Skeletal muscle tissue (tissue), 4 donors: Measurements from ENCODE around the gene ZNF746. TPM values are rescaled to one million over a fixed set of nuclear protein-coding genes. Genes with fewer than 3 reads are reported as not detected.

Source experiments
- H3K27ac ChIP-seq: one replicate; pipeline ENCODE4 v1.7.0; 2013; ENCODE audit warnings: mild to moderate bottlenecking, low read depth, low read length, inconsistent platforms
- H3K27me3 ChIP-seq, 3 donors: one replicate each; pipeline ENCODE4 v1.7.0; 2013; ENCODE audit warnings: low read length in 3 of 3; ENCODE audit not compliant: control insufficient read depth in 3 of 3, insufficient read depth in 3 of 3
- H3K36me3 ChIP-seq, 3 donors: one replicate each; pipeline ENCODE4 v1.7.0; 2013; ENCODE audit warnings: low read length in 3 of 3; ENCODE audit not compliant: control insufficient read depth in 3 of 3, insufficient read depth in 3 of 3
- H3K4me1 ChIP-seq, 3 donors: one replicate each; pipeline ENCODE4 v1.7.0; 2013; ENCODE audit warnings: low read length in 3 of 3, mild to moderate bottlenecking in 3 of 3; ENCODE audit not compliant: control insufficient read depth in 3 of 3, insufficient read depth in 3 of 3
- H3K4me3 ChIP-seq, 3 donors: one replicate each; pipeline ENCODE4 v1.7.0; 2013; ENCODE audit warnings: low read length in 3 of 3
- H3K9ac ChIP-seq, 3 donors: one replicate each; pipeline ENCODE4 v1.7.0; 2013; ENCODE audit warnings: low read length in 3 of 3, mild to moderate bottlenecking in 3 of 3, moderate library complexity in 2 of 3, low read depth in 1 of 3
- H3K9me3 ChIP-seq, 3 donors: one replicate each; pipeline ENCODE4 v1.7.0; 2013; ENCODE audit warnings: low read length in 3 of 3; ENCODE audit not compliant: control insufficient read depth in 3 of 3
- total RNA-seq: library from RNA; depleted of rRNA; stranded (reverse); fragments of >200 nt; gene quantifications from one replicate; pipeline ENCODE4 v1.2.3, GENCODE V29; 2014
- donor health status: Osteomylitis.

ZNF746 gene
- total RNA-seq, 1 donor from 2014 or later, result 12.0 TPM

DNA sequence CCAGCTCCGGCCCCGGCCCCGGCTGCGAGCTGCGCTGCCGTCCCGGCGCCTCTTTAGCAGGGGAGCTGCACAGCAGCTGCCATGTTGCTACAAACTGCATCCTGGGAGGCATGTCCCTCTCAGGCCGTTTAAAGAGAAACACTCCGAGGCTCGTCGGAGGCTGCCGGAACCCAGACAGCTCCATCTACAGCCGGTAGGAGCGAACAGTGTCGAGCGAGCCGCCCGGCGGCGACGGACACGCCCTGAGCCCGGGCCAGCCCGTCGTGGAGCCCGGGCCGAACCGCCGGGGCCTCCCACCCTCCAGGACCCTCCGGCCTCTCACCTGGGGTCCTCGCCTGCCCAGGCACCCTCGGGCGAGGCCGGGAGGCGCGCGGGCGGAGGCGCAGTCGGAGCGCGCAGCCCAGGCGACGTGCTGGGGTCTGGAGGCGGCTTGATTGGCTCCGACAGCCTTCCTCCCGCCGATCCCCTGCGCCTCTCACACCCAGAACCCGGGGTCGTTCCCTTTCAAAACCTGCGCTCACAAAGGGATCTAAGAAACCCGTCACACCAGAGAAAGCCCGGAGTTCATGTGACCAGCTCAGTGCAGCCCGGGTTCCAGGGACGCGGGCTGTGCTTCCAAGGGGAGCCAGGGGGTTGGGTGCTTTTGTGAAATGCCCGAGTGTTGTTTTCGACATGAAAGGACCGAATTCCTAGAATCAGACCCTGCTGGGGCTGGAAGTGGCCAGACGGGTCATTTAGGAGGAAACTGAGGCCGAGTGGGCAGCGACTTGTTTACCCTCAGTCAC lies 36.9 kb downstream of the ZNF746 start, which contains the start of gene ZNF777:
TSS of gene ZNF777 (minus strand) at position 570 of the 785 bp plus-strand sequence. CDS start 5,040 bp downstream, outside the sequence.
- peaks cover 2 to 3% (median 3%) of the 10 kb centered on the region in 3 donors for H3K36me3 ChIP-seq
- no peaks in the 10 kb centered on the region for H3K27me3 ChIP-seq
- H3K27ac ChIP-seq, result peak within 1 kb of the TSS; percentile 19
- H3K4me1 ChIP-seq, result peaks cover 16 to 17% (median 16%) of the 10 kb centered on the region in 3 donors
- no peaks in the 10 kb centered on the region for H3K9me3 ChIP-seq
- H3K4me3 ChIP-seq, result peak within 1 kb of the TSS; percentile 75 to 82 (median 80)
- H3K9ac ChIP-seq, result peak within 1 kb of the TSS; percentile 57 to 85 (median 79)

GRCh38 chr7:149459540-149460452 lies 37.8 kb downstream of the ZNF746 start:
- no peaks in the 10 kb centered on the region for H3K27me3 ChIP-seq
- peaks cover 16 to 17% (median 16%) of the 10 kb centered on the region in 3 donors for H3K4me1 ChIP-seq
- peak overlapping the region in 2 of 3 donors; percentile 66 to 82 for H3K4me3 ChIP-seq
- H3K27ac ChIP-seq, result no peak overlapping the region
- peak overlapping the region; percentile 51 to 85 (median 55) for H3K9ac ChIP-seq
- H3K36me3 ChIP-seq, result peaks cover 9 to 11% (median 10%) of the 10 kb centered on the region in 3 donors
- no peaks in the 10 kb centered on the region for H3K9me3 ChIP-seq

DNA sequence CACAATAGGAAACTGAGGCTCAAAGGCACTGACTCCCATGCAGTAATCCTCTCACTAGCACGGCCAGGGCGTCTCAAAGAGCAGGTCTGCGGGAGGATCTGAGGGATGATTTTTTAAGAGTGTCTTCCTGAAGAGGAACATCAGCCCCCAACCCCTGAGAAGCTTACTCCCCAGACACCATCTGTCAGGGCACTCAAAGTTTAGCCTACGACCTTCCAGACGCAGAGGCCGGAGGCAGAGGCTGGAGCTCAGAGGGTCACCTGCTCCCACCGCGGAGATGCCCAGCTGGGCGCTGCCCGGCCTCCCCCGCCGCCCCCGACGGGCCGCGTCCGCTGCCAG lies 38.4 kb downstream of the ZNF746 start:
- H3K27me3 ChIP-seq, result no peaks in the 10 kb centered on the region
- peaks cover 16 to 17% (median 16%) of the 10 kb centered on the region in 3 donors for H3K4me1 ChIP-seq
- no peak overlapping the region for H3K27ac ChIP-seq
- H3K9me3 ChIP-seq, result no peaks in the 10 kb centered on the region
- H3K4me3 ChIP-seq, result peak overlapping the region; percentile 43 to 66 (median 66)
- H3K36me3 ChIP-seq, result peaks cover 14 to 17% (median 16%) of the 10 kb centered on the region in 3 donors
- peak overlapping the region; percentile 51 to 68 (median 55) for H3K9ac ChIP-seq

- Histone ChIP-seq H3K27ac (no peak overlapping the region), H3K4me1 (peaks cover 16 to 17% (median 16%) of the 10 kb centered on the region in 3 donors), H3K27me3 (no peaks in the 10 kb centered on the region), H3K4me3 (no peak overlapping the region), H3K9me3 (no peaks in the 10 kb centered on the region), H3K9ac (no peak overlapping the region), H3K36me3 (peaks cover 19 to 26% (median 21%) of the 10 kb centered on the region in 3 donors)
Observed at GRCh38 chr7:149458235-149458634, 39.4 kb downstream of the ZNF746 start.

DNA sequence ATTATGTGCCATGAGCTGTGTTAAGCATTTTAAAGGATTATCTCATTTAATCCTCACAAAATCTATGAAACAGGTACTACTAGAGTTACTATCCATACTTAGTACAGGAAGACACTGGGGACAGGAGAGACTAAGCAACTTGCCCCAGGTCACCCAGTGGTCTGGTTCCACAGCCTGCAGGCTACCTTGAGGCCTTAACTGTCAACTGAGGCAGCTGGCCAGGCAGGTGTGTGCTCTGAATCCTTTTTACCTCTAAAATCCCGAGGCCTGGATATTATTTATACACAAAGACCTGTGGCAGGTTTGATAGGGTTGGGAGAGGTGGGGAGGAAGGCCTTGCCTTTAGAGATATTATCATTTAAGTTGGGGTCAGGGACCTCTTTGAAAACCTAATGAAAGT lies 39.8 kb downstream of the ZNF746 start:
- no peaks in the 10 kb centered on the region for H3K9me3 ChIP-seq
- no peaks in the 10 kb centered on the region for H3K27me3 ChIP-seq
- H3K9ac ChIP-seq, result no peak overlapping the region
- H3K36me3 ChIP-seq, result peaks cover 20 to 29% (median 23%) of the 10 kb centered on the region in 3 donors
- peaks cover 16 to 17% (median 16%) of the 10 kb centered on the region in 3 donors for H3K4me1 ChIP-seq
- H3K27ac ChIP-seq, result no peak overlapping the region
- H3K4me3 ChIP-seq, result no peak overlapping the region

DNA sequence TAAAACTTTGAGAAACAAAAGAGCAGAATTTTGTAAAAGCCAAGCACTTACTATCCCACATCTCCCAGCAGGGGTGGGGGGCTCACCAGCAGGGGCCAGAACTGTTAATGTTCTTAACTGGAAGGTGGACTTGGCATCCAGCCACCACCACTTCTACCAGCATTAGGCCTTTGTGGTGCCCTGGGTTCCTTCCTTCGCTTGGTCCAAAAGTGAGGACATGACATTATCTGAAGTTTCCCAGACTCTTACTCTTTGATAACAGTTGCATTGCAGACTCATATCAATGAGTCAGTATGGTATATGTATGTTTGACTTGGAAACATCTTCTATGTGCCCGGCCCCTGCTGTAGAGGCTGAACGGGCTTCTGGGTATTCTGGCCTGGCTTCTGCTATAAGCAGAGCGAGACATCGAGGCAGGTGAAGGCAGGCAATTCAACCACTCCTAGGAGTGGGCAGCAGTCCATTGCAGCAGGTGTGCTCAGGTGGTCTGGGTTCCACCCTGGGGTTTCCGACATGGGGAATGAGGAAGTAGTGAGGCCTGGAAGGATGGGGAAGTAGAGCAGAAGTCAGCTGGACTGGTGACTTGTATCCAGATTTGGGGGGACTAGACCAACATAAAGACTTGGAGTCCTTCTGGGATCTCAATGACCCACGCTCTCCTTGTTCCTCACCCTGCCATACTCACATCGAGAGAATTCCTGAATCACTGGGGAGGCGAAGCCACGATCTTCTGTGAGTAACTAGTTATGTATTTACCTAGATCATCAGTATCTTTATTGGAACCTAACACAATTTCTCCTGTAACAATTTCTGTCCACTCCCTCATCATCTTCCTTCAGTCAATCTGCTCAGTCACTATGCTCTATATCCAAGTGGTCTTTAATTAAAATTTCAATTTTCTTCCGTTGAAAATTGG lies 40.8 kb downstream of the ZNF746 start:
- H3K36me3 ChIP-seq, result peaks cover 22 to 30% (median 25%) of the 10 kb centered on the region in 3 donors
- H3K4me3 ChIP-seq, result no peak overlapping the region
- H3K9ac ChIP-seq, result no peak overlapping the region
- no peak overlapping the region for H3K27ac ChIP-seq
- H3K4me1 ChIP-seq, result peaks cover 16 to 17% (median 16%) of the 10 kb centered on the region in 3 donors
- H3K27me3 ChIP-seq, result no peaks in the 10 kb centered on the region
- no peaks in the 10 kb centered on the region for H3K9me3 ChIP-seq

DNA sequence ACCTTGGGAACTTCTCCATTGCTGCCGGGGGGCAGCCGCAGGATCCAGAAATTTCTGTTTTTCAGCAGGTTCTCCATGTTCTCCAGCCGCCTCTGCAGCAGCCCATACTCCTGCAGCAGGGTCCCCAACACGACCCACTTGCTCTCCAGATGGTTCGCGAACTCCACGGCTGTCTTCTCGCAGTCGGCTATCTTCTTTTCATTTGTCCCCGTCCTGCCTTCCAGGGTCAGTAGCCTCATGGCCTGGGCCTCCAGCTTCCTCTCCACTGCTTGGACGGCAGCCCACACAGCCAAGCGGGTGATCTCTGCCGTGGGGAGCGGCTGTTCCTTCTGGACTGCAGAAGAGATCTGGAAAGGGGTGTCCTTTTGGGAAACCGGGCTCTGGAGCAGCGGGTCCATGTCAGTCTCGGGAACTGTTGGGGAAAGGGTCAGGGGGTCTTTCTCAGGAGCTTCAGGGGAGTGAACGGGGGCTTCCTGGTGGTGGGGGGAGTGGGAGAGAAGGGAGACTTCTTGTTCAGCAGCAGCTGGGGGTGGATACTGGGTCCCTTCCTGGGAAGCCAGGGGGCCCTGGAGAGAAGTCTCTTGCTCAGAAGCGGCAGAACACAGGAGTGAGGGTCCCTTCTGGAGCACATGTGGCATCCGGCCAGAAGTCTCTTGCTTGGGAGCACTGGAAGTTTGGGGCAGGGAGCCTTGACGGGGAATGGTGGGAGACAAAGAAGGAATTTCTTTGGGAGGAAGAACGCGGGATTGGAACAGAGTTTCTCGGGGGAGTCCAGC lies 42.2 kb downstream of the ZNF746 start:
- H3K36me3 ChIP-seq, result peaks cover 31 to 37% (median 33%) of the 10 kb centered on the region in 3 donors
- no peak overlapping the region for H3K27ac ChIP-seq
- no peak overlapping the region for H3K9ac ChIP-seq
- H3K27me3 ChIP-seq, result no peaks in the 10 kb centered on the region
- H3K4me1 ChIP-seq, result peaks cover 9 to 13% (median 11%) of the 10 kb centered on the region in 3 donors
- H3K4me3 ChIP-seq, result no peak overlapping the region
- H3K9me3 ChIP-seq, result no peaks in the 10 kb centered on the region

- Histone ChIP-seq H3K36me3 (peaks cover 37 to 43% (median 39%) of the 10 kb centered on the region in 3 donors), H3K27me3 (no peaks in the 10 kb centered on the region), H3K27ac (no peak overlapping the region), H3K9me3 (no peaks in the 10 kb centered on the region), H3K4me1 (peaks cover 9 to 13% (median 11%) of the 10 kb centered on the region in 3 donors), H3K9ac (no peak overlapping the region), H3K4me3 (no peak overlapping the region)
Observed at GRCh38 chr7:149454750-149455149, 42.9 kb downstream of the ZNF746 start.
